Upper lobe of left lung (tissue), 4 donors: ENCODE data around the gene LCA5L.

ENCODE experiments used
- POLR2A ChIP-seq, 4 donors: fragments of 450-650 bp; IDR thresholded peaks; one replicate each; pipeline ENCODE4 v1.5.1; 2016 to 2017; ENCODE audit warnings: antibody characterized with exemption in 4 of 4, mild to moderate bottlenecking in 2 of 4
- TF ChIP-seq, protein P1 (sequence below), 6 experiments: fragments of 450-650 bp in 4 of 6; fragments of 200-600 bp in 2 of 6; sonication (generic) in 2 of 6; IDR thresholded peaks; one replicate each; pipeline ENCODE4 v1.5.1; 2016 to 2019; ENCODE audit warnings: antibody characterized with exemption in 6 of 6

DNA sequence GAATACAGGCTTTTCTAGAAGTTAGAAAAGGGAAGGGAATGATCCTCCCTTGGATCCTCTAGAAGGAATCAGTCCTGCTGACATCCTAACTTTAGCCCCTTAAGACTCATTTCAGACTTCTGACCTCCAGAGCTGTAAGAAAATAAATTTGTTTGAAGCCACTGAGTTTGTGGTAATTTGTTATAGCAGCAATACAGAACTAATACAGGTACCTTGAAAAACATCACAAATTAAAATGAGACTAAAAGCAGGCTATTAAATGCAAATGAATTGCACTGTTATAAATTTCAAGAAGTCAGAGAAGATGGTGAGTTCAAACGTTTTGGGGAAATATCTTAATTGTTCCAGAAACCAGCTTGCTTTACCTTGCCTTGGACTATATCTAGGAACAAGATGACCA is 6.3 kb downstream of the LCA5L start:
- TF ChIP-seq POLR2A (IDR thresholded peaks at IDR 0.05): no peak
- TF ChIP-seq, protein P1, sequence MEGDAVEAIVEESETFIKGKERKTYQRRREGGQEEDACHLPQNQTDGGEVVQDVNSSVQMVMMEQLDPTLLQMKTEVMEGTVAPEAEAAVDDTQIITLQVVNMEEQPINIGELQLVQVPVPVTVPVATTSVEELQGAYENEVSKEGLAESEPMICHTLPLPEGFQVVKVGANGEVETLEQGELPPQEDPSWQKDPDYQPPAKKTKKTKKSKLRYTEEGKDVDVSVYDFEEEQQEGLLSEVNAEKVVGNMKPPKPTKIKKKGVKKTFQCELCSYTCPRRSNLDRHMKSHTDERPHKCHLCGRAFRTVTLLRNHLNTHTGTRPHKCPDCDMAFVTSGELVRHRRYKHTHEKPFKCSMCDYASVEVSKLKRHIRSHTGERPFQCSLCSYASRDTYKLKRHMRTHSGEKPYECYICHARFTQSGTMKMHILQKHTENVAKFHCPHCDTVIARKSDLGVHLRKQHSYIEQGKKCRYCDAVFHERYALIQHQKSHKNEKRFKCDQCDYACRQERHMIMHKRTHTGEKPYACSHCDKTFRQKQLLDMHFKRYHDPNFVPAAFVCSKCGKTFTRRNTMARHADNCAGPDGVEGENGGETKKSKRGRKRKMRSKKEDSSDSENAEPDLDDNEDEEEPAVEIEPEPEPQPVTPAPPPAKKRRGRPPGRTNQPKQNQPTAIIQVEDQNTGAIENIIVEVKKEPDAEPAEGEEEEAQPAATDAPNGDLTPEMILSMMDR (IDR thresholded peaks at IDR 0.05): no peak
